ENCODE data around the gene TRMT2A. TPM values are rescaled to one million over a fixed set of nuclear protein-coding genes. Genes with fewer than 3 reads are reported as not detected.

The TRMT2A gene
- total and polyA plus RNA-seq, 2 of the 8 experiments (the other 6 are each of a cell fraction or from before 2014, with no cell fraction given): 44.9 to 50.3 TPM

DNA sequence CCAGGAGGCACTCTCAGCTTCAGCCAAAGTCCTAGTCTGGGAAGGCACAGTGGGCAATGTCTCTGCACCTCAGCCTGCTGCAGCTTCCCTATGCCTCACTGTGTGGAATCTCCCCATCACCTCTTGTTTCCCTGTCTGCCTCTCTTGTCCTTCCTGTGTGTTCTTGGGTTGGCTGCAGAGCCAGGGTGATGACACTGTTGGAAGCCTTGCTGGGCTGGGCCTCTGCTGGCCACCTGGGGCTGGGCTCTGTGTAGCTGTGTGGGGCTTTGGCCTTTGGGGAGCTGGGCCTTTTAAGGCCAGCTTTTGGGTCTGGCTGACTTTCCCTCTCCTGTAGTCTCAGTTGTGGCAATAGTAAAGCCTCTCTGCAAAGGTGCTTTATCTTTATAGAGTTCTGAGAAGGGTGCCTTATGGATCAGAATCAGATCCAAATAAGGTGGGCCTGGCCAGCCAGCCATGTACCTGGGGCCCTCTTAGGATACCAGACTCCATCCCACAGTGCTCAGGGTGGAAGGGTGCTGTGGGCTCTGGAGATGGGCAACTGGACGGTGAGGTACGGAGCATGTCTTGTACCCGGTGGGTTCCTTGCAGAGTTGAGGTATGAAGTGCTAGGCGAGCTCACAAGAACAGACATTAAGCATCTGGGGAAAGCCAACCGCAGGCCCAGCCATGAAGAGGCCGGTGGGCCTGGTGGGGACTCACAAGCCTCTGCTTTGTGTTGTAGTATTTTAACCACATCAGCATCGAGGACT lies 11.4 kb downstream of the TRMT2A start:
- Histone ChIP-seq H3K9me3 (ENCODE audit: insufficient read depth in 2 of 2, low read depth in 1 of 2, low read length in 1 of 2) (no peaks in the 10 kb centered on the region), H4K8ac (ENCODE audit: extremely low read depth, insufficient read depth, low read length) (no peak overlapping the region), H3K56ac (replicated peaks; ENCODE audit: insufficient read length, low read depth, low read length) (no peak overlapping the region), H2BK120ac (replicated peaks; ENCODE audit: low read depth, low read length) (no peak overlapping the region), H2AFZ (ENCODE audit: low read length) (no peak overlapping the region), H3K4ac (replicated peaks; ENCODE audit: insufficient read length, low read depth, low read length) (no peak overlapping the region), H3K27ac (ENCODE audit: low read depth, low read length) (no peak overlapping the region), H3K27me3 (replicated peaks in 1 of 4; ENCODE audit: control insufficient read depth in 3 of 4, extremely low read depth in 1 of 4, insufficient read depth in 3 of 4, low read length in 3 of 4) (no peaks in the 10 kb centered on the region), H3K23me2 (ENCODE audit: low read depth, low read length) (no peaks in the 10 kb centered on the region), H3K79me1 (ENCODE audit: low read depth, low read length) (peaks cover 14% of the 10 kb centered on the region), H2BK5ac (ENCODE audit: low read depth, low read length) (peak overlapping the region; percentile 60; the same call in 1 of the 2 replicates), H3K14ac (ENCODE audit: insufficient read length) (no peak overlapping the region), H4K5ac (ENCODE audit: insufficient read length, low read depth, low read length) (no peak overlapping the region), H2BK20ac (ENCODE audit: low read length) (no peak overlapping the region), H3K18ac (ENCODE audit: extremely low read depth, low read length) (no peak overlapping the region), H2BK15ac (ENCODE audit: low read length) (no peak overlapping the region), H4K91ac (replicated peaks; ENCODE audit: insufficient read length, low read length) (no peak overlapping the region), H3K9ac (replicated peaks in 1 of 4; ENCODE audit: extremely low read depth in 1 of 4, low read depth in 3 of 4, low read length in 3 of 4) (no peak overlapping the region), H3K4me3 (ENCODE audit: extremely low read depth in 1 of 4, insufficient read depth in 2 of 4, low read depth in 3 of 4, low read length in 4 of 4) (no peak overlapping the region), H3K79me2 (ENCODE audit: control insufficient read depth in 1 of 2, insufficient read depth in 2 of 2, low read length in 2 of 2) (peaks cover 0 to 19% of the 10 kb centered on the region in 2 experiments; a peak in 3 of 4 replicates), H2AK5ac (ENCODE audit: low read depth, low read length) (no peak overlapping the region), H4K20me1 (replicated peaks in 1 of 2; ENCODE audit: control insufficient read depth in 1 of 2, insufficient read depth in 2 of 2, low read length in 2 of 2) (peaks cover 21 to 49% of the 10 kb centered on the region in 2 experiments), H2BK12ac (ENCODE audit: low read depth, low read length) (no peak overlapping the region), H3K23ac (ENCODE audit: insufficient read length) (no peak overlapping the region), H3K4me2 (ENCODE audit: insufficient read depth in 1 of 2, low read depth in 2 of 2, low read length in 2 of 2) (no peak overlapping the region), H3K4me1 (replicated peaks in 1 of 4; ENCODE audit: control insufficient read depth in 3 of 4, insufficient read depth in 4 of 4, low read length in 3 of 4) (peaks cover 0 to 2% (median 0%) of the 10 kb centered on the region in 4 experiments; a peak in 1 of 7 replicates), H3K36me3 (ENCODE audit: control insufficient read depth in 2 of 4, insufficient read depth in 4 of 4, low read length in 3 of 4) (peaks cover 60 to 84% (median 67%) of the 10 kb centered on the region in 4 experiments)
- no peak for TF ChIP-seq SIX5 (IDR thresholded peaks at IDR 0.05; ENCODE audit: low read depth, low read length)
- TF ChIP-seq TEAD4 (IDR thresholded peaks at IDR 0.05; ENCODE audit: low read depth, low read length): no peak
- TF ChIP-seq TCF12 (IDR thresholded peaks at IDR 0.05; ENCODE audit: low read depth, low read length): no peak
- TF ChIP-seq, protein P1, sequence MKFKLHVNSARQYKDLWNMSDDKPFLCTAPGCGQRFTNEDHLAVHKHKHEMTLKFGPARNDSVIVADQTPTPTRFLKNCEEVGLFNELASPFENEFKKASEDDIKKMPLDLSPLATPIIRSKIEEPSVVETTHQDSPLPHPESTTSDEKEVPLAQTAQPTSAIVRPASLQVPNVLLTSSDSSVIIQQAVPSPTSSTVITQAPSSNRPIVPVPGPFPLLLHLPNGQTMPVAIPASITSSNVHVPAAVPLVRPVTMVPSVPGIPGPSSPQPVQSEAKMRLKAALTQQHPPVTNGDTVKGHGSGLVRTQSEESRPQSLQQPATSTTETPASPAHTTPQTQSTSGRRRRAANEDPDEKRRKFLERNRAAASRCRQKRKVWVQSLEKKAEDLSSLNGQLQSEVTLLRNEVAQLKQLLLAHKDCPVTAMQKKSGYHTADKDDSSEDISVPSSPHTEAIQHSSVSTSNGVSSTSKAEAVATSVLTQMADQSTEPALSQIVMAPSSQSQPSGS (IDR thresholded peaks at IDR 0.05; ENCODE audit: low read length): no peak
- no peak for TF ChIP-seq NANOG (IDR thresholded peaks at IDR 0.05; ENCODE audit: insufficient read depth, low read depth, low read length, poor library complexity, severe bottlenecking)
- TF ChIP-seq POLR2AphosphoS5 (IDR thresholded peaks at IDR 0.05; ENCODE audit: low read depth, low read length): no peak
- FAIRE-seq (no peak), DNase-seq (ENCODE audit: low read depth in 1 of 2, low spot score in 2 of 2) (no peak)
- POLR2A ChIA-PET (ENCODE audit: partially characterized antibody): interaction anchor here (1.2 to 29.4 kb wide), 4 partner anchors 6 to 26 kb away, joined by 6 to 598 read pairs (median 320); partner anchors contain the start of genes DGCR8, RANBP1 and TRMT2A
- 93% methylated on average over 7 of the region's 7 CpGs; no CpG with 5 or more reads in 1 of the 2 experiments for WGBS, 2 experiments (ENCODE audit: extremely low coverage in 1 of 2, insufficient coverage in 1 of 2, insufficient read length in 1 of 2, insufficient replicate concordance in 2 of 2, low coverage in 1 of 2, low lambda C conversion rate in 2 of 2, missing lambda C conversion rate in 1 of 2)
- CTCF ChIA-PET (ENCODE audit: partially characterized antibody): interaction anchor here (1.0 to 3.3 kb wide), 5 partner anchors 10 to 20 kb away, joined by 3 to 16 read pairs (median 6); no protein-coding TSS in a partner anchor
